ENCODE measurements around the gene PDIK1L. TPM values are rescaled to one million over a fixed set of nuclear protein-coding genes. Genes with fewer than 3 reads are reported as not detected.

The PDIK1L gene
- total and polyA plus RNA-seq, 9 of the 15 experiments (the other 6 are each of a cell fraction or from before 2014, with no cell fraction given), result 12.8 to 30.2 (median 21.5) TPM

DNA sequence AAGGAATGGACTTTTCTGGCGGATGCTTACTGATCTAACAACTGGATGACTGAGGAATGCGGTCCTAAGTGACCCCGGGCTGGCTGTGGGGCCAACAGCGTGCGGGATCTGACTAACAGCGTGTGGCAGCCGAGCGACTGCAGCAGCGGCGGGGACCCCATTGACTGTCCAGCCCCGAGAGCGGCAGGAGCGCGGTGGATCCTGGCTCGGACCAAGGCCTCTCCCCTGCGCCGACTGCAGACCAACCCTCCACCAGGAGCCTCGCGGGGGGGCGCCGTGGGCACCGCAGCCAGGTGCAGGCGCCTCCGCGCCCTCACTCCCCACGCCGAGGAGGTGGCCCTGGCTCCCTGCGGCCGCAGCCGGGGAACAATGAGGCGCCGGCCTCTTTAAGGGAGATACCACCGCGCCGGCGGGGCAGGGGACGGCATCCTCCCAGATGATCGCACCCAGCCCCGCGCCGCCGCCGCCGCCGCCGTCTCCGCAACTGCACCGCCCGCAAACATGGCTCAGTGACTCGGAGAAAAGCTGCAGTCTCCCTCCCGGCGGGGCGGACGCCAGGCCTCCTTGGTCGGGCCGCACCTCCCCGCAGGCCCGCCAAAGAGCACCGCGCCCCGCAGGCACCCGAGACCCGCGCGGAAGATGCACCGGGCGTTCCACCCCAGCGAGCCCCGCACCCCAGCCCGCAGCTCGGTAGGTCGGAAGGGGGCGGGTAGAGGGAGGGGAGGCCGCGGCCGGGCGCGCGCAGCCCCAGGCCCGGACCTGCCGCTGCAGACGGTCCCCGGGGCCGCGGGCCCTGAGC is 694 bp upstream of the PDIK1L start (continued):
- TF ChIP-seq, protein P1, sequence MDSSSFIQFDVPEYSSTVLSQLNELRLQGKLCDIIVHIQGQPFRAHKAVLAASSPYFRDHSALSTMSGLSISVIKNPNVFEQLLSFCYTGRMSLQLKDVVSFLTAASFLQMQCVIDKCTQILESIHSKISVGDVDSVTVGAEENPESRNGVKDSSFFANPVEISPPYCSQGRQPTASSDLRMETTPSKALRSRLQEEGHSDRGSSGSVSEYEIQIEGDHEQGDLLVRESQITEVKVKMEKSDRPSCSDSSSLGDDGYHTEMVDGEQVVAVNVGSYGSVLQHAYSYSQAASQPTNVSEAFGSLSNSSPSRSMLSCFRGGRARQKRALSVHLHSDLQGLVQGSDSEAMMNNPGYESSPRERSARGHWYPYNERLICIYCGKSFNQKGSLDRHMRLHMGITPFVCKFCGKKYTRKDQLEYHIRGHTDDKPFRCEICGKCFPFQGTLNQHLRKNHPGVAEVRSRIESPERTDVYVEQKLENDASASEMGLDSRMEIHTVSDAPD (CRISPR knock-in tag; IDR thresholded peaks at IDR 0.05), result no peak
- no peak for TF ChIP-seq CCAR2 (IDR thresholded peaks at IDR 0.05; ENCODE audit: low read depth, low read length)
- TF ChIP-seq RFX1 (IDR thresholded peaks at IDR 0.05), result no peak
- TF ChIP-seq FOXA3 (CRISPR knock-in tag; conservative IDR thresholded peaks at IDR 0.05 in 1 of 2, IDR thresholded peaks at IDR 0.05 in 1 of 2), result no peak; a peak in 1 of 4 replicates
- TF ChIP-seq ZNF282 (CRISPR knock-in tag; IDR thresholded peaks at IDR 0.05), result no peak
- no peak for TF ChIP-seq CXXC5 (CRISPR knock-in tag; IDR thresholded peaks at IDR 0.05)
- TF ChIP-seq SIN3A (IDR thresholded peaks at IDR 0.05; ENCODE audit: borderline replicate concordance in 2 of 2, control insufficient read depth in 1 of 2, low read depth in 2 of 2, low read length in 2 of 2), result peak in 1 of 2 experiments; percentile 19; a peak in 1 of 4 replicates
- TF ChIP-seq CEBPB (tag; IDR thresholded peaks at IDR 0.05), result no peak
- TF ChIP-seq SRF (CRISPR knock-in tag; IDR thresholded peaks at IDR 0.05), result no peak
- TF ChIP-seq, protein P2, sequence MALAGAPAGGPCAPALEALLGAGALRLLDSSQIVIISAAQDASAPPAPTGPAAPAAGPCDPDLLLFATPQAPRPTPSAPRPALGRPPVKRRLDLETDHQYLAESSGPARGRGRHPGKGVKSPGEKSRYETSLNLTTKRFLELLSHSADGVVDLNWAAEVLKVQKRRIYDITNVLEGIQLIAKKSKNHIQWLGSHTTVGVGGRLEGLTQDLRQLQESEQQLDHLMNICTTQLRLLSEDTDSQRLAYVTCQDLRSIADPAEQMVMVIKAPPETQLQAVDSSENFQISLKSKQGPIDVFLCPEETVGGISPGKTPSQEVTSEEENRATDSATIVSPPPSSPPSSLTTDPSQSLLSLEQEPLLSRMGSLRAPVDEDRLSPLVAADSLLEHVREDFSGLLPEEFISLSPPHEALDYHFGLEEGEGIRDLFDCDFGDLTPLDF (CRISPR knock-in tag; IDR thresholded peaks at IDR 0.05), result no peak
- TF ChIP-seq, protein P3, sequence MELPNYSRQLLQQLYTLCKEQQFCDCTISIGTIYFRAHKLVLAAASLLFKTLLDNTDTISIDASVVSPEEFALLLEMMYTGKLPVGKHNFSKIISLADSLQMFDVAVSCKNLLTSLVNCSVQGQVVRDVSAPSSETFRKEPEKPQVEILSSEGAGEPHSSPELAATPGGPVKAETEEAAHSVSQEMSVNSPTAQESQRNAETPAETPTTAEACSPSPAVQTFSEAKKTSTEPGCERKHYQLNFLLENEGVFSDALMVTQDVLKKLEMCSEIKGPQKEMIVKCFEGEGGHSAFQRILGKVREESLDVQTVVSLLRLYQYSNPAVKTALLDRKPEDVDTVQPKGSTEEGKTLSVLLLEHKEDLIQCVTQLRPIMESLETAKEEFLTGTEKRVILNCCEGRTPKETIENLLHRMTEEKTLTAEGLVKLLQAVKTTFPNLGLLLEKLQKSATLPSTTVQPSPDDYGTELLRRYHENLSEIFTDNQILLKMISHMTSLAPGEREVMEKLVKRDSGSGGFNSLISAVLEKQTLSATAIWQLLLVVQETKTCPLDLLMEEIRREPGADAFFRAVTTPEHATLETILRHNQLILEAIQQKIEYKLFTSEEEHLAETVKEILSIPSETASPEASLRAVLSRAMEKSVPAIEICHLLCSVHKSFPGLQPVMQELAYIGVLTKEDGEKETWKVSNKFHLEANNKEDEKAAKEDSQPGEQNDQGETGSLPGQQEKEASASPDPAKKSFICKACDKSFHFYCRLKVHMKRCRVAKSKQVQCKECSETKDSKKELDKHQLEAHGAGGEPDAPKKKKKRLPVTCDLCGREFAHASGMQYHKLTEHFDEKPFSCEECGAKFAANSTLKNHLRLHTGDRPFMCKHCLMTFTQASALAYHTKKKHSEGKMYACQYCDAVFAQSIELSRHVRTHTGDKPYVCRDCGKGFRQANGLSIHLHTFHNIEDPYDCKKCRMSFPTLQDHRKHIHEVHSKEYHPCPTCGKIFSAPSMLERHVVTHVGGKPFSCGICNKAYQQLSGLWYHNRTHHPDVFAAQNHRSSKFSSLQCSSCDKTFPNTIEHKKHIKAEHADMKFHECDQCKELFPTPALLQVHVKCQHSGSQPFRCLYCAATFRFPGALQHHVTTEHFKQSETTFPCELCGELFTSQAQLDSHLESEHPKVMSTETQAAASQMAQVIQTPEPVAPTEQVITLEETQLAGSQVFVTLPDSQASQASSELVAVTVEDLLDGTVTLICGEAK (IDR thresholded peaks at IDR 0.05), result no peak
- TF ChIP-seq, protein P3 (CRISPR knock-in tag; IDR thresholded peaks at IDR 0.05), result no peak
- no peak for TF ChIP-seq ZNF76 (CRISPR knock-in tag; IDR thresholded peaks at IDR 0.05; ENCODE audit: borderline replicate concordance)
- TF ChIP-seq POLR2AphosphoS2 (IDR thresholded peaks at IDR 0.05; ENCODE audit: low read length), result no peak
- TF ChIP-seq CBFA2T2 (conservative IDR thresholded peaks at IDR 0.05), result no peak; the same call in 1 of the 2 replicates
